HG02970 (cell line): ENCODE data around the gene SLC25A11.
"Not testable (repeated sequence)": the region's sequence is repeated elsewhere in the genome, so short reads cannot be mapped to it uniquely, and the experiment has no call there.

Source experiments
- ATAC-seq: cut with Tn5 transposase; IDR thresholded peaks from one replicate; pipeline ENCODE4 v1.9.1; 2021; ENCODE audit warnings: mild to moderate bottlenecking, moderate library complexity, moderate number of reproducible peaks; ENCODE audit not compliant: unreplicated experiment, low FRiP score

Gene SLC25A11

GRCh38 chr17:4921320-4921719, 18.5 kb downstream of the SLC25A11 start:
- ATAC-seq = no peak

- no peak for ATAC-seq
Observed at GRCh38 chr17:4920351-4921048, 19.3 kb downstream of the SLC25A11 start.

GRCh38 chr17:4919511-4920047, 20.3 kb downstream of the SLC25A11 start:
- no peak for ATAC-seq

- ATAC-seq = not testable (repeated sequence)
Observed at GRCh38 chr17:4914551-4914950, 25.3 kb downstream of the SLC25A11 start.

- no peak for ATAC-seq
Observed at GRCh38 chr17:4913994-4914393, 25.9 kb downstream of the SLC25A11 start.

GRCh38 chr17:4908711-4909496, 30.9 kb downstream of the SLC25A11 start:
- ATAC-seq = no peak

GRCh38 chr17:4908301-4908700, 31.5 kb downstream of the SLC25A11 start:
- ATAC-seq = no peak

GRCh38 chr17:4906642-4907041, 33.2 kb downstream of the SLC25A11 start:
- ATAC-seq = not testable (repeated sequence)

GRCh38 chr17:4903051-4903818, 36.6 kb downstream of the SLC25A11 start, which contains the start of gene CHRNE:
TSS of gene CHRNE (minus strand) at chr17:4903098. CDS start at chr17:4903063, 35 bp downstream.
- no peak for ATAC-seq

GRCh38 chr17:4902540-4902939, 37.3 kb downstream of the SLC25A11 start:
- no peak for ATAC-seq

- no peak for ATAC-seq
Observed at GRCh38 chr17:4901648-4902344, 38.0 kb downstream of the SLC25A11 start.

GRCh38 chr17:4901108-4901647, 38.7 kb downstream of the SLC25A11 start:
- ATAC-seq = no peak

GRCh38 chr17:4900231-4901107, 39.4 kb downstream of the SLC25A11 start:
- no peak for ATAC-seq

GRCh38 chr17:4899341-4900230, 40.3 kb downstream of the SLC25A11 start, which contains the start of gene C17orf107:
TSS of gene C17orf107 (plus strand) at chr17:4899536. CDS start at chr17:4899763, 227 bp downstream.
- no peak for ATAC-seq

- no peak for ATAC-seq
Observed at GRCh38 chr17:4898927-4899326, 40.9 kb downstream of the SLC25A11 start.

GRCh38 chr17:4898351-4898750, 41.5 kb downstream of the SLC25A11 start:
- no peak for ATAC-seq

- ATAC-seq = no peak
Observed at GRCh38 chr17:4897785-4898184, 42.1 kb downstream of the SLC25A11 start.

GRCh38 chr17:4897198-4897687, 42.6 kb downstream of the SLC25A11 start:
- no peak for ATAC-seq
